ENCODE data around the gene KRTAP5-6.

KRTAP5-6 gene

GRCh38 chr11:1690167-1691025, 6.6 kb upstream of the KRTAP5-6 start:
- Histone ChIP-seq H3K4me3 (ENCODE audit: severe bottlenecking) (no peak overlapping the region), H3K9me3 (ENCODE audit: severe bottlenecking) (no peaks in the 10 kb centered on the region), H3K27ac (ENCODE audit: poor library complexity, severe bottlenecking) (no peak overlapping the region), H3K27me3 (ENCODE audit: insufficient read depth, poor library complexity, severe bottlenecking) (no peaks in the 10 kb centered on the region), H3K36me3 (ENCODE audit: low read depth) (no peaks in the 10 kb centered on the region), H3K4me1 (ENCODE audit: insufficient read depth, poor library complexity, severe bottlenecking) (peaks cover 6% of the 10 kb centered on the region)
- DNase-seq (ENCODE audit: low spot score) (no peak), ATAC-seq (ENCODE audit: low read depth) (no peak)
- TF ChIP-seq CTCF (IDR thresholded peaks at IDR 0.05; ENCODE audit: poor library complexity, severe bottlenecking), result no peak

GRCh38 chr11:1691026-1691877, 5.7 kb upstream of the KRTAP5-6 start:
- peaks cover 6% of the 10 kb centered on the region for H3K4me1 ChIP-seq (ENCODE audit: insufficient read depth, poor library complexity, severe bottlenecking)
- ATAC-seq (ENCODE audit: low read depth), result no peak
- H3K27me3 ChIP-seq (ENCODE audit: insufficient read depth, poor library complexity, severe bottlenecking), result no peaks in the 10 kb centered on the region

DNA sequence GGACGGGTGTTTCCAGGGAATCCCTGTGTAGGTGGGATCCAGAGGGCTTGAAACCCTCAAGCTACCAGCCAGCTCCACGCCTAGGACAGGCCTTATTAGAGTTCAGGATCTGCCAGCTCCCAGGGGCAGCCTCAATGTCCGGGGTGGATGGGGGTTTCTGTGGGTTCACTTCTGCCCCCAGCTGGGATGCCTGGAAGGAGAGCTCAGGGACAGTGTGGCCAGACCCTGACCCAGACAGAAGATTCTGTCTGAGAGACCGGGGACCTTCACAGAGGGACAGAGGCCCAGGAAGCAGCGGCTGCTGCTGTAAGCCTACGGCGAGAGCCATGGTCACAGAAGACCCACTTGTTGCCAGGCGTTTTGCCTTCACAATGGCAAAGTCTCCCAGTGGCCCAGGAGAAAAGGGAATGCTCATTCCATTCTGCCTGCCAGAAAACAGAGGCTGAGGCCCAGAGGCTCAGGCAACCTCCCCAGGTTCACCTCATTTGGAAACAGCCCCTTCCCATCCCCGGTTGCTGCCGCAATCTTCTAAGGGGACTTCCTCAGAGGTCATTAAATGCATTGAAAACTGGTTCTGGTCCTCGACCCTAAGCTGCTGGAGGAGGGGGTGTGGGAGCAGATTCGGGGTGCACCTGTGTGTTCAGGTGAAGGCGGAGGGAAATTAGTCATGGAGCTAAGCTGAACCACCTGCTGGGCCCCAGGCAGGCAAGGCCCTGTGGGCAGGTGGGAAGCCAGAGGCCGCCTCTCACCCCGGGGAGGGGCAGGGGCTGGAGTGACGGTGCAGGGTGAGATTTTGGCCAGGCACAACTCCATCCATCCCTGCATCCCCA, 4.9 kb upstream of the KRTAP5-6 start:
- TF ChIP-seq CTCF (IDR thresholded peaks at IDR 0.05; ENCODE audit: poor library complexity, severe bottlenecking), result no peak
- Histone ChIP-seq H3K27ac (ENCODE audit: poor library complexity, severe bottlenecking) (no peak overlapping the region), H3K27me3 (ENCODE audit: insufficient read depth, poor library complexity, severe bottlenecking) (no peaks in the 10 kb centered on the region), H3K4me1 (ENCODE audit: insufficient read depth, poor library complexity, severe bottlenecking) (peaks cover 6% of the 10 kb centered on the region), H3K9me3 (ENCODE audit: severe bottlenecking) (no peaks in the 10 kb centered on the region), H3K4me3 (ENCODE audit: severe bottlenecking) (no peak overlapping the region), H3K36me3 (ENCODE audit: low read depth) (no peaks in the 10 kb centered on the region)
- ATAC-seq (ENCODE audit: low read depth) (no peak), DNase-seq (ENCODE audit: low spot score) (no peak)

More at GRCh38 chr11:1691026-1691877, 5.7 kb upstream of the KRTAP5-6 start:
- Histone ChIP-seq H3K4me3 (ENCODE audit: severe bottlenecking) (no peak overlapping the region), H3K9me3 (ENCODE audit: severe bottlenecking) (no peaks in the 10 kb centered on the region), H3K27ac (ENCODE audit: poor library complexity, severe bottlenecking) (no peak overlapping the region), H3K36me3 (ENCODE audit: low read depth) (no peaks in the 10 kb centered on the region)
- no peak for TF ChIP-seq CTCF (IDR thresholded peaks at IDR 0.05; ENCODE audit: poor library complexity, severe bottlenecking)
- DNase-seq (ENCODE audit: low spot score), result no peak

- Histone ChIP-seq H3K4me1 (ENCODE audit: insufficient read depth, poor library complexity, severe bottlenecking) (peaks cover 6% of the 10 kb centered on the region), H3K9me3 (ENCODE audit: severe bottlenecking) (no peaks in the 10 kb centered on the region), H3K27me3 (ENCODE audit: insufficient read depth, poor library complexity, severe bottlenecking) (no peaks in the 10 kb centered on the region), H3K27ac (ENCODE audit: poor library complexity, severe bottlenecking) (no peak overlapping the region), H3K36me3 (ENCODE audit: low read depth) (no peaks in the 10 kb centered on the region), H3K4me3 (ENCODE audit: severe bottlenecking) (no peak overlapping the region)
- ATAC-seq (ENCODE audit: low read depth) (no peak), DNase-seq (ENCODE audit: low spot score) (no peak)
- TF ChIP-seq CTCF (IDR thresholded peaks at IDR 0.05; ENCODE audit: poor library complexity, severe bottlenecking), result no peak
Measured at GRCh38 chr11:1692708-1693326, 4.2 kb upstream of the KRTAP5-6 start.

All from RWPE2 (cell line).